ENCODE data around the gene LEFTY1. TPM values are rescaled to one million over a fixed set of nuclear protein-coding genes. Genes with fewer than 3 reads are reported as not detected.

The LEFTY1 gene
- total and polyA plus RNA-seq, 2 of the 4 experiments (the other 2 are of a cell fraction): not detected

DNA sequence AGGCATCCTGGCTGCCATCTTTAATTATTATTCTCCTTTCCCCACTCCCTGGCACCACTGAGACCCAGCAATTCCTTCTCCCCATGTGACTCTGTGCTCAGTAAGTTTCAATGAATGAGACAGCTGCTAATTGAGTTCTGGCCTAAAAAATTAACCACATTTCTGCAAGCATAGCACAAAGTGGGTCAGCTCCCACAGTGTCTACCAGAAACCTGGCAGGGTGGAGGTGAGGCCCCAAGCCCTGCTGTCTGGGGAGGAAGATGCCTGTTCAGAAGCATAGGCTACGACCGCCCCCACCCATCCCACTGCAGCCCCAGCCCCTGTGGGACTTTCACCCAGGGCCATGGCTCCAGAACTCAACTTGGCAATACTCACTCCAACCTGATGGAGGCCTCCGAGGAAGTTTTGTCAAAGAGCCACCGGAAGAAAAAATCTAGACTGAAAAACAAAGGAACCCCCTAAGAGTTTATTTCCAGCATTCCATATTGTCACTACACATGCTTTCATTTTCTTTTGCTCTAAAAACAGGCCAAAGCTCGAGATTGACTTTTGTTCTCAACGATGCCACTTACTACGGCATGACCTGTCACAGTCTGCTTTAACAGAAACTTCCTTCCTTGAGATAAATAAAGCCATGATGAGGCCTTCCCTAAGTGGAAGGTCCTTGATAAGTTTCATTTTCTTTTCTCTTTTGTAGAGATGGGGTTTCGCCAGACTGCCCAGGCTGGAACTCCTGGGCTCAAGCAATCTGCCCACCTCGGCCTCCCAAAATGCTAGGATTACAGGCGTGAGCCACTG is 33.2 kb downstream of the LEFTY1 start:
- POLR2A ChIA-PET (ENCODE audit: unreplicated experiment): no interaction called here
- Histone ChIP-seq H3K56ac (ENCODE audit: extremely low read depth, insufficient read depth, low read length) (no peak overlapping the region), H2BK5ac (ENCODE audit: low read depth, low read length, poor library complexity, severe bottlenecking) (no peak overlapping the region), H4K91ac (ENCODE audit: insufficient read depth, low read depth, low read length) (no peak overlapping the region), H2BK15ac (ENCODE audit: low read depth, low read length) (no peak overlapping the region), H3K4me1 (ENCODE audit: control insufficient read depth, insufficient read depth, low read length) (no peaks in the 10 kb centered on the region), H3K18ac (ENCODE audit: low read depth, low read length) (no peak overlapping the region), H3K27me3 (ENCODE audit: control insufficient read depth, insufficient read depth, low read length) (no peaks in the 10 kb centered on the region), H3K4me2 (ENCODE audit: low read depth, low read length) (no peak overlapping the region), H2BK20ac (ENCODE audit: low read depth, low read length) (no peak overlapping the region), H4K8ac (ENCODE audit: low read depth in 2 of 2, low read length in 2 of 2) (no peak overlapping the region), H3K27ac (ENCODE audit: insufficient read depth, low read length) (no peak overlapping the region), H4K5ac (ENCODE audit: low read depth, low read length) (no peak overlapping the region), H3K9ac (ENCODE audit: low read depth, low read length) (no peak overlapping the region), H4K20me1 (ENCODE audit: insufficient read depth, low read length) (no peaks in the 10 kb centered on the region; the same call in 1 of the 2 replicates), H2AK5ac (ENCODE audit: low read depth, low read length) (no peak overlapping the region), H3K79me1 (ENCODE audit: low read depth in 1 of 2, low read length in 2 of 2) (no peaks in the 10 kb centered on the region), H3K9me3 (ENCODE audit: control insufficient read depth, insufficient read depth, low read length) (no peaks in the 10 kb centered on the region), H3K9me1 (ENCODE audit: insufficient read depth, low read length) (peaks cover 6% of the 10 kb centered on the region), H3K14ac (replicated peaks; ENCODE audit: low read depth, low read length) (no peak overlapping the region), H3K4me3 (ENCODE audit: insufficient read depth, low read depth, low read length) (no peak overlapping the region), H3K4ac (ENCODE audit: low read depth, low read length) (no peak overlapping the region), H3K23ac (ENCODE audit: low read depth, low read length) (no peak overlapping the region), H3K36me3 (ENCODE audit: control insufficient read depth, insufficient read depth, low read length) (peaks cover 39% of the 10 kb centered on the region), H2AK9ac (replicated peaks; ENCODE audit: low read depth, low read length, poor library complexity) (no peak overlapping the region), H2AFZ (replicated peaks; ENCODE audit: low read length, poor library complexity) (no peak overlapping the region), H2BK120ac (ENCODE audit: low read depth, low read length) (no peak overlapping the region)
- WGBS, 2 experiments (ENCODE audit: extremely low coverage in 2 of 2, insufficient read length in 1 of 2): 73% methylated on average over 3 of the region's 10 CpGs; no CpG with 5 or more reads in 1 of the 2 experiments
- dilution Hi-C loops (cut with HindIII; ENCODE audit: low sequenced_read_pairs, unreplicated experiment) (no loop called here), in situ Hi-C loops (cut with MboI; ENCODE audit: low sequenced_read_pairs) (no loop called here), intact Hi-C loops (cut with micrococcal nuclease) (no loop called here)
- ATAC-seq (ENCODE audit: low read depth) (no peak), DNase-seq (no peak)
- no TSS peak for BruUV-seq (replicated peaks)
- TF ChIP-seq RAD21 (IDR thresholded peaks at IDR 0.05; ENCODE audit: low read length) (no peak), POLR2A (IDR thresholded peaks at IDR 0.05; ENCODE audit: low read depth, low read length) (no peak), MAZ (IDR thresholded peaks at IDR 0.05; ENCODE audit: borderline replicate concordance, low read depth, low read length) (no peak), BHLHE40 (IDR thresholded peaks at IDR 0.05; ENCODE audit: low read depth, low read length) (no peak), CEBPB (IDR thresholded peaks at IDR 0.05; ENCODE audit: low read depth, low read length) (no peak), USF2 (IDR thresholded peaks at IDR 0.05; ENCODE audit: low read depth, low read length) (no peak), ELK1 (IDR thresholded peaks at IDR 0.05; ENCODE audit: borderline replicate concordance, low read depth, low read length) (no peak), FOS (IDR thresholded peaks at IDR 0.05; ENCODE audit: low read depth, low read length) (no peak), NFE2L2 (IDR thresholded peaks at IDR 0.05; ENCODE audit: low read depth, low read length) (no peak), MXI1 (IDR thresholded peaks at IDR 0.05; ENCODE audit: borderline replicate concordance, low read depth, low read length) (no peak), MAFK (IDR thresholded peaks at IDR 0.05; ENCODE audit: low read depth, low read length) (no peak), CHD1 (IDR thresholded peaks at IDR 0.05; ENCODE audit: low read depth, low read length) (no peak), RFX5 (IDR thresholded peaks at IDR 0.05; ENCODE audit: low read depth, low read length) (no peak), RCOR1 (IDR thresholded peaks at IDR 0.05; ENCODE audit: insufficient replicate concordance, low read length) (no peak), SMC3 (IDR thresholded peaks at IDR 0.05; ENCODE audit: low read depth, low read length) (no peak)
- TF ChIP-seq, protein P1, sequence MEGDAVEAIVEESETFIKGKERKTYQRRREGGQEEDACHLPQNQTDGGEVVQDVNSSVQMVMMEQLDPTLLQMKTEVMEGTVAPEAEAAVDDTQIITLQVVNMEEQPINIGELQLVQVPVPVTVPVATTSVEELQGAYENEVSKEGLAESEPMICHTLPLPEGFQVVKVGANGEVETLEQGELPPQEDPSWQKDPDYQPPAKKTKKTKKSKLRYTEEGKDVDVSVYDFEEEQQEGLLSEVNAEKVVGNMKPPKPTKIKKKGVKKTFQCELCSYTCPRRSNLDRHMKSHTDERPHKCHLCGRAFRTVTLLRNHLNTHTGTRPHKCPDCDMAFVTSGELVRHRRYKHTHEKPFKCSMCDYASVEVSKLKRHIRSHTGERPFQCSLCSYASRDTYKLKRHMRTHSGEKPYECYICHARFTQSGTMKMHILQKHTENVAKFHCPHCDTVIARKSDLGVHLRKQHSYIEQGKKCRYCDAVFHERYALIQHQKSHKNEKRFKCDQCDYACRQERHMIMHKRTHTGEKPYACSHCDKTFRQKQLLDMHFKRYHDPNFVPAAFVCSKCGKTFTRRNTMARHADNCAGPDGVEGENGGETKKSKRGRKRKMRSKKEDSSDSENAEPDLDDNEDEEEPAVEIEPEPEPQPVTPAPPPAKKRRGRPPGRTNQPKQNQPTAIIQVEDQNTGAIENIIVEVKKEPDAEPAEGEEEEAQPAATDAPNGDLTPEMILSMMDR (conservative IDR thresholded peaks at IDR 0.05; ENCODE audit: low read depth, low read length): no peak
- CTCF ChIA-PET: no interaction called here
